A673 (cell line): Measurements from ENCODE around the gene LGALS9. TPM values are rescaled to one million over a fixed set of nuclear protein-coding genes. Genes with fewer than 3 reads are reported as not detected.
"Not testable (repeated sequence)": the region's sequence is repeated elsewhere in the genome, so short reads cannot be mapped to it uniquely, and the experiment has no call there.

Experiments used
- BruUV-seq: library from RNA; stranded (reverse); fragments of 400-500 nt; replicated peaks from 2 replicates; lab custom pipeline; 2021; lab: Mats Ljungman, UMichigan
- CTCF ChIA-PET: fragments of 300-600 bp; sonication (Branson Sonifier 250); formaldehyde crosslinking; loops from one replicate; lab custom pipeline; 2022; ENCODE audit warnings: antibody characterized with exemption; lab: Charles Lee
- POLR2A ChIA-PET: fragments of 300-600 bp; sonication (Branson Sonifier 250); formaldehyde crosslinking; loops from one replicate; lab custom pipeline; 2022; ENCODE audit warnings: antibody characterized with exemption; ENCODE audit not compliant: low non-redundant PET; lab: Charles Lee
- DNase-seq: peaks from one replicate; pipeline ENCODE4 v3.0.0-alpha.2; 2015; ENCODE audit warnings: low spot score
- H3K27ac ChIP-seq: fragments of 200-600 bp; sonication (generic); 2 replicates; pipeline ENCODE4 v1.5.1; 2016; ENCODE audit warnings: mixed run types, low read depth, mild to moderate bottlenecking, mixed read lengths, antibody characterized with exemption, low read length; ENCODE audit not compliant: poor library complexity, severe bottlenecking
- H3K27me3 ChIP-seq: fragments of 200-600 bp; sonication (generic); replicated peaks from 2 replicates; pipeline ENCODE4 v1.6.1; 2017; ENCODE audit warnings: mixed run types, low read depth, mild to moderate bottlenecking, mixed read lengths, antibody characterized with exemption, low read length; ENCODE audit not compliant: insufficient read depth, poor library complexity
- H3K36me3 ChIP-seq: fragments of 200-600 bp; sonication (generic); 2 replicates; pipeline ENCODE4 v1.6.1; 2016; ENCODE audit warnings: mixed run types, mild to moderate bottlenecking, mixed read lengths, antibody characterized with exemption, low read length; ENCODE audit not compliant: insufficient read depth, poor library complexity, severe bottlenecking
- H3K4me1 ChIP-seq: fragments of 200-600 bp; sonication (generic); 2 replicates; pipeline ENCODE4 v1.6.1; 2017; ENCODE audit warnings: mixed run types, mild to moderate bottlenecking, mixed read lengths, antibody characterized with exemption, low read length; ENCODE audit not compliant: insufficient read depth, poor library complexity, severe bottlenecking
- H3K4me3 ChIP-seq: fragments of 200-600 bp; sonication (generic); 2 replicates; pipeline ENCODE4 v1.5.1; 2016; ENCODE audit warnings: low read depth, mixed run types, mild to moderate bottlenecking, mixed read lengths, low read length; ENCODE audit not compliant: poor library complexity, severe bottlenecking
- H3K9me3 ChIP-seq: fragments of 200-600 bp; sonication (generic); 2 replicates; pipeline ENCODE4 v1.6.1; 2016; ENCODE audit warnings: mixed run types, low read depth, mild to moderate bottlenecking, mixed read lengths, antibody characterized with exemption, low read length; ENCODE audit not compliant: poor library complexity, severe bottlenecking
- CTCF ChIP-seq: fragments of 300-800, 200-600 bp; sonication (generic); conservative IDR thresholded peaks from 2 replicates; pipeline ENCODE4 v1.5.1; 2017; ENCODE audit warnings: low read depth, mild to moderate bottlenecking, antibody characterized with exemption, low read length, moderate library complexity, mixed read lengths
- EZH2 ChIP-seq: fragments of 200-600 bp; sonication (generic); IDR thresholded peaks from 2 replicates; pipeline ENCODE4 v1.6.1; 2017; ENCODE audit warnings: borderline replicate concordance, low read depth, mild to moderate bottlenecking, mixed read lengths, antibody characterized with exemption, low read length; ENCODE audit not compliant: poor library complexity, severe bottlenecking
- intact Hi-C: fragments of 100-400 bp; cut with micrococcal nuclease; formaldehyde crosslinking; loops from one replicate; pipeline ENCODE4 v1.10.0; 2022; ENCODE audit not compliant: unreplicated experiment
- total RNA-seq: library from RNA; stranded (reverse); gene quantifications from 2 replicates; pipeline ENCODE4 v1.2.3, GENCODE V29; 2021

The LGALS9 gene
- total RNA-seq, 1 experiment from 2014 or later = 2.4 TPM

GRCh38 chr17:27651411-27652345, 20.7 kb downstream of the LGALS9 start:
- H3K27me3 ChIP-seq = no peaks in the 10 kb centered on the region
- DNase-seq = peak; percentile 66
- BruUV-seq = no TSS peak
- H3K27ac ChIP-seq = no peak overlapping the region
- intact Hi-C loops = loop anchor here (2.0 to 5.0 kb wide), 2 partner anchors 49 to 231 kb away; no protein-coding TSS in a partner anchor
- H3K4me1 ChIP-seq = no peaks in the 10 kb centered on the region
- TF ChIP-seq CTCF = peak; percentile 73
- no peak for TF ChIP-seq EZH2
- no peaks in the 10 kb centered on the region for H3K36me3 ChIP-seq
- CTCF ChIA-PET = interaction anchor here (0.7 to 1.5 kb wide), 3 partner anchors 19 to 406 kb away, joined by 3 to 14 read pairs (median 3); no protein-coding TSS in a partner anchor
- H3K9me3 ChIP-seq = no peaks in the 10 kb centered on the region
- no peak overlapping the region for H3K4me3 ChIP-seq
- POLR2A ChIA-PET = no interaction called here

GRCh38 chr17:27653449-27653971, 22.5 kb downstream of the LGALS9 start:
- CTCF ChIA-PET = interaction anchor here (0.6 to 0.9 kb wide), 2 partner anchors 22 to 227 kb away, joined by 3 read pairs; no protein-coding TSS in a partner anchor
- POLR2A ChIA-PET, BruUV-seq, H3K27ac ChIP-seq, H3K4me1 ChIP-seq, H3K36me3 ChIP-seq, DNase-seq, H3K27me3 ChIP-seq, H3K9me3 ChIP-seq, H3K4me3 ChIP-seq: not testable (repeated sequence)
- intact Hi-C loops = loop anchor here (5.0 kb wide), 1 partner anchor 229 kb away; no protein-coding TSS in a partner anchor

GRCh38 chr17:27654136-27654535, 23.1 kb downstream of the LGALS9 start:
- Histone ChIP-seq H3K27ac (no peak overlapping the region), H3K4me1 (no peaks in the 10 kb centered on the region), H3K4me3 (no peak overlapping the region), H3K9me3 (no peaks in the 10 kb centered on the region), H3K36me3 (no peaks in the 10 kb centered on the region), H3K27me3 (no peaks in the 10 kb centered on the region)
- no peak for DNase-seq
- BruUV-seq = no TSS peak
- intact Hi-C loops = loop anchor here (1.0 to 5.0 kb wide), 2 partner anchors 102 to 228 kb away; no protein-coding TSS in a partner anchor
- TF ChIP-seq EZH2 (no peak), CTCF (no peak)
- POLR2A ChIA-PET = no interaction called here
- CTCF ChIA-PET = interaction anchor here (0.6 to 1.8 kb wide), 4 partner anchors 22 to 226 kb away, joined by 3 to 15 read pairs (median 4); no protein-coding TSS in a partner anchor
